ENCODE data around the gene DMPK. TPM values are rescaled to one million over a fixed set of nuclear protein-coding genes. Genes with fewer than 3 reads are reported as not detected.

Gene DMPK
- total RNA-seq, 1 experiment from 2014 or later: 40.5 TPM

DNA sequence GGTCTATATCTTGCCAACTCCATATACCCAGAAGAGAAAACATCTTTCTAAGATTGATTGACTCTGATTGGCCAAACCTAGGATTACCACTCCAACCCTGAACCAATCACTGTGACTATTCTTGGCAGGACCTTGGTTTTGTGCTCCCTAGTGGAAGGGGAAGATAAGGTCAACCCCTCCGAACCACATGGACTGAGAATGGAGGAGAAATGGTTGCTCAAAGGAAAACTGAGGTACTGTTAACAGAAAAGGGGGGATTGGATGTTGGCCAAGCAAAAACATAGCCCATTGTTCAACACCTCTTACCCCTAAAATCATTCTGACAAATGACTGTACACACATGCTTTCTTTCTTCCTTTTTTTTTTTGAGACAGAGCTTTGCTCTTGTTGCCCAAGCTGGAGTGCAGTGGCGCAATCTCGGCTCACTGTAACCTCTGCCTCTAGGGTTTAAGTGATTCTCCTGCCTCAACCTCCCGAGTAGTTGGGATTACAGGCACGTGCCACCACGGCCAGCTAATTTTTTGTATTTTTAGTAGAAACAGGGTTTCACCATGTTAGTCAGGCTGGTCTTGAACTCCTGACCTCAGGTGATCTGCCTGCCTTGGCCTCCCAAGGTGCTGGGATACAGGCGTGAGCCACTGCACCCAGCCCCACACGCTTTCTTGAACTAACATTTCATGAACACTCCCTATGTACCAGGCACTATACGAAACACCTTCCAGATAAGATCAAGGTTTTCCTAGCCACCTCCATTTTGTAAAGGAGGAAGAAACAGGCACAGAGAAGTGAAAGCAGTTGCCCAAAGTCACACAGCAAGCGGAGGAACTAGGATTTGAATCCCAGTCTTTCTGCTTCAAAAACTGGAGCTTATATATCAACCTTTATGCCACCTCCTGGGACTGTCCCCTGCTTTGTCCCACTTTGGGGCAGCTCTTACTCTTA, 42.5 kb downstream of the DMPK start:
- DNase-seq (ENCODE audit: unreplicated experiment): no peak
- Mint-ChIP-seq H3K4me3 (ENCODE audit: unreplicated experiment) (no peak overlapping the region), H3K9me3 (ENCODE audit: unreplicated experiment) (no peaks in the 10 kb centered on the region), H3K36me3 (ENCODE audit: insufficient read depth, unreplicated experiment) (peaks cover 6% of the 10 kb centered on the region), H3K27me3 (ENCODE audit: insufficient read depth, unreplicated experiment) (no peaks in the 10 kb centered on the region), H3K4me1 (ENCODE audit: insufficient read depth, unreplicated experiment) (no peaks in the 10 kb centered on the region), H3K27ac (ENCODE audit: low read depth, unreplicated experiment) (no peak overlapping the region)
- ChIA-PET CTCF (interaction anchor here (0.6 to 0.7 kb wide), 3 partner anchors 9 to 47 kb away, joined by 3 read pairs; partner anchors contain the start of gene QPCTL), POLR2A (interaction anchor here (0.6 to 1.2 kb wide), 4 partner anchors 9 to 30 kb away, joined by 3 read pairs; partner anchors contain the start of genes FBXO46 and SIX5)
- intact Hi-C loops (cut with micrococcal nuclease): no loop called here
- TF ChIP-seq, protein P1, sequence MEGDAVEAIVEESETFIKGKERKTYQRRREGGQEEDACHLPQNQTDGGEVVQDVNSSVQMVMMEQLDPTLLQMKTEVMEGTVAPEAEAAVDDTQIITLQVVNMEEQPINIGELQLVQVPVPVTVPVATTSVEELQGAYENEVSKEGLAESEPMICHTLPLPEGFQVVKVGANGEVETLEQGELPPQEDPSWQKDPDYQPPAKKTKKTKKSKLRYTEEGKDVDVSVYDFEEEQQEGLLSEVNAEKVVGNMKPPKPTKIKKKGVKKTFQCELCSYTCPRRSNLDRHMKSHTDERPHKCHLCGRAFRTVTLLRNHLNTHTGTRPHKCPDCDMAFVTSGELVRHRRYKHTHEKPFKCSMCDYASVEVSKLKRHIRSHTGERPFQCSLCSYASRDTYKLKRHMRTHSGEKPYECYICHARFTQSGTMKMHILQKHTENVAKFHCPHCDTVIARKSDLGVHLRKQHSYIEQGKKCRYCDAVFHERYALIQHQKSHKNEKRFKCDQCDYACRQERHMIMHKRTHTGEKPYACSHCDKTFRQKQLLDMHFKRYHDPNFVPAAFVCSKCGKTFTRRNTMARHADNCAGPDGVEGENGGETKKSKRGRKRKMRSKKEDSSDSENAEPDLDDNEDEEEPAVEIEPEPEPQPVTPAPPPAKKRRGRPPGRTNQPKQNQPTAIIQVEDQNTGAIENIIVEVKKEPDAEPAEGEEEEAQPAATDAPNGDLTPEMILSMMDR (IDR thresholded peaks at IDR 0.05; ENCODE audit: unreplicated experiment): no peak
- no TSS peak for BruUV-seq (replicated peaks)

DNA sequence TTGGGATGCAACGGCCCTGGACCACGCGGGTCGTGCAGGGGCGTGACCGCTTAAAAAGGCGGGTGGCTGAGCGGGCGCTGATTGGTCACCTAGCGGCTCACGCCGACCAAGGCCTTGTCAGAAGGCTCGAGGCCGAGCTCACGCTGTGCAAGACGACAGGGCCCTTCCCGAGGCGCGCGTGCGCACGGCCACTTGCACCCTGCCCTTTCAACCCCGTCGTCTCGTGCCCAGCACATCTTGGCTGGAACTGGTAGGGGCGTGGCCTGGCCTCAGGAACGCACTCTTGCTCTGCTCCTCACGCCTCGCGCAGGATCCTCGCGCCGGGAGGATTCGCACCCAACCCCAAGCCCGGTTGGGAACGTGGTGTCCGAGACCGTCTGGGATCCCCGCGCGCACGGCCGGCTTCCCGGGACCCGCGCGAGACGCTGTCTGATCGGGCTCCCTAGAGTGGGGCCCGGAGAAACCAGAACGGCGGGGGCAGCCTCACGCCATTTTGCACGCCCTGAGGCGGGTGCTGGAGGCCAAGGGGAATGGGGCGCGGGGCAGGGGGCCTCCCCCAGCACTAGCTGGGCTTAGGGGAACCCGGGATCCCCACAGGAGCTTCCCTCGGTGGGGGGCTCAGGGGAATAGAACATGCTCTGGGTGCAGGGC, 49.0 kb downstream of the DMPK start, which contains the start of gene MEIOSIN:
Gene MEIOSIN, plus strand, starts transcription at position 280 of the 651 bp plus-strand sequence. CDS start 1,938 bp downstream, outside the sequence.
- DNase-seq (ENCODE audit: unreplicated experiment): no peak
- CTCF ChIA-PET: no interaction called here

DNA sequence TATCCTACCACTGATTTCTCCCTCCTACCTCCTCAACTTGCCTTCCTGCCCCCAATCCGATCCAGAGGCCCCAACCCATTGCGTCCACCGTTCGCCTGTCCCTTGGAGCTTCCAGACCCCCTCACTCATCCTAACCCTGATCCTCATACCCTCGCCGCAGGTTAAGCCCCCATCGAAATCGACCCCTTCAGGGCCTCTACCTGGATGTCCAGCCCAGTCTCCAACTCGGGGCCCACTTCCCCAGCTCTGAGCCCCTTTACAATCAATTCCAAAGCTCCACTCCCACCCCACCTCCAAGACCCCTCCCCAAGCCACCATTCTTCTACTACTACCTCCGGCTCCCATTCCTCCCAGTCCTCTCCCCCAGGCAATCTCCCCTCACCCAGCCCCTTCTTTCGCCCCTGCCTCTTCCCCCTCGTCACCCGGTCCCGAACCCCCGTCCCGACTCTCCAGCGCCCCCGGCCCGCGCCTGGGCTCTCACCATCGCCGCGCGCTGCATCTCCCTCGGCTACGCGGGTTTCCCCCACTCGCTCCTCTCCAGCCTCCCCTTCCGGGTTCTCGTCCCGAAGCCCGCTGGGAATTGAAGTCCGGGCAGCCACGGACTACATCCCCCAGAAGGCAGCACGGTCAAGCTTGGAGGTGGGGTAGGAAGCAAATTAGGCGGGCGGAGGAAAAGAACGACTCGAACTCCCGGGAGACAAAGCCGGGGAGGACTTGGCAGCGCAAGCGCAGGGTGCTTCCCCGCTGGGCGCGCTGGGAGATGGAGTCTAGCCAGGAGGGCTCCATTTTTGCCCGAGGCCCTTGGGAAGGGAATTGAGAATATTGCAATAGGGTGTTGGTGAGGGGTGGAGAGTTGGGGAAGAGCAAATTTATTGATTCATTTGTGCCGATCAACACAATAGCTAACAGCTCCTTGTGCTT, 51.7 kb downstream of the DMPK start, which contains the start of gene FBXO46:
Gene FBXO46, minus strand, starts transcription at position 529 of the 921 bp plus-strand sequence. CDS start 17,401 bp downstream, outside the sequence.
- Mint-ChIP-seq H3K27ac (ENCODE audit: low read depth, unreplicated experiment) (peak within 1 kb of the TSS; percentile 82), H3K4me3 (ENCODE audit: unreplicated experiment) (peak within 1 kb of the TSS; percentile 99), H3K36me3 (ENCODE audit: insufficient read depth, unreplicated experiment) (peaks cover 16% of the 10 kb centered on the region), H3K9me3 (ENCODE audit: unreplicated experiment) (no peaks in the 10 kb centered on the region), H3K27me3 (ENCODE audit: insufficient read depth, unreplicated experiment) (no peaks in the 10 kb centered on the region), H3K4me1 (ENCODE audit: insufficient read depth, unreplicated experiment) (peaks cover 13% of the 10 kb centered on the region)
- ChIA-PET CTCF (interaction anchor here (0.5 to 2.8 kb wide), 9 partner anchors 13 to 1541 kb away, joined by 3 to 12 read pairs (median 4); partner anchors contain the start of genes IRF2BP1 and SIX5), POLR2A (interaction anchor here (0.6 to 3.6 kb wide), 21 partner anchors 9 to 275 kb away, joined by 3 to 89 read pairs (median 3); partner anchors contain the start of genes CCDC61, DMPK, QPCTL and SIX5)
- intact Hi-C loops (cut with micrococcal nuclease): no loop called here
- no TSS peak for BruUV-seq (replicated peaks)
- TF ChIP-seq, protein P1 (IDR thresholded peaks at IDR 0.05; ENCODE audit: unreplicated experiment): no peak
- peak; percentile 99 for DNase-seq (ENCODE audit: unreplicated experiment)

More for the DNA sequence above, 49.0 kb downstream of the DMPK start, which contains the start of gene MEIOSIN:
- TF ChIP-seq, protein P1 (IDR thresholded peaks at IDR 0.05; ENCODE audit: unreplicated experiment): no peak
- Mint-ChIP-seq H3K9me3 (ENCODE audit: unreplicated experiment) (no peaks in the 10 kb centered on the region), H3K4me1 (ENCODE audit: insufficient read depth, unreplicated experiment) (peaks cover 8% of the 10 kb centered on the region), H3K27me3 (ENCODE audit: insufficient read depth, unreplicated experiment) (no peaks in the 10 kb centered on the region), H3K27ac (ENCODE audit: low read depth, unreplicated experiment) (no peak within 1 kb of the TSS), H3K36me3 (ENCODE audit: insufficient read depth, unreplicated experiment) (peaks cover 12% of the 10 kb centered on the region), H3K4me3 (ENCODE audit: unreplicated experiment) (no peak within 1 kb of the TSS)
- BruUV-seq (replicated peaks): no TSS peak
- POLR2A ChIA-PET: interaction anchor here (0.8 to 1.4 kb wide), 4 partner anchors 16 to 37 kb away, joined by 3 to 5 read pairs (median 4); no protein-coding TSS in a partner anchor
- intact Hi-C loops (cut with micrococcal nuclease): no loop called here
